ENCODE results near the gene C2CD4A. TPM values are rescaled to one million over a fixed set of nuclear protein-coding genes. Genes with fewer than 3 reads are reported as not detected.
A peak's percentile ranks its signal among the peaks of the same experiment; 100 is the strongest.

C2CD4A gene
- total RNA-seq, 3 donors from 2014 or later (not counting 1 experiment from before 2014, with no cell fraction given): not detected

DNA sequence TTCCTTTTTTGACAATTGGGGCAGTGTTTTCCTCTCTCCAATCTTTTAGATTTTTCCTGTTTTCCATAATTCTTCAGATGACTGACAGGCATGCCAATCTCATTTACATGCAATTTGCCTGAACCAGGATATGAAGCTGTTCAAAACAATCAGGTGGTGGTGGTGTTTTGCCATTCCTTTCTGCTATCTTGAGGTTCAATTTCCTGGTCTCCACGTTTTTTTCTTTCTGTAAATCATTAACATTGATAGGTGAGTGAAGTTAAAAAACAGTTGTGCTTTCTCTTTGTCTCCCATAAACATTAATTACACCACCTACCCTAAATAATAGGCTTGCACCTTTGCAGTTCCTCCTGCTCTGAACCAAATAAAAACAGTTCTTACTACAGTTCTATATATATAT lies 49.1 kb downstream of the C2CD4A start:
- intact Hi-C loops (cut with micrococcal nuclease): no loop called here
- Mint-ChIP-seq H3K36me3 (no peaks in the 10 kb centered on the region), H3K4me3 (no peak overlapping the region), H3K4me1 (peaks cover 0 to 5% of the 10 kb centered on the region in 2 donors), H3K27ac (no peak overlapping the region), H3K27me3 (ENCODE audit: low read depth in 2 of 2) (peaks cover 14 to 15% of the 10 kb centered on the region in 2 donors), H3K9me3 (no peaks in the 10 kb centered on the region)
- WGBS (ENCODE audit: insufficient coverage): no CpG with 5 or more reads among the region's 1 CpG
- H3K27ac ChIP-seq (ENCODE audit: low read length): no peak overlapping the region
- TF ChIP-seq, protein P1, sequence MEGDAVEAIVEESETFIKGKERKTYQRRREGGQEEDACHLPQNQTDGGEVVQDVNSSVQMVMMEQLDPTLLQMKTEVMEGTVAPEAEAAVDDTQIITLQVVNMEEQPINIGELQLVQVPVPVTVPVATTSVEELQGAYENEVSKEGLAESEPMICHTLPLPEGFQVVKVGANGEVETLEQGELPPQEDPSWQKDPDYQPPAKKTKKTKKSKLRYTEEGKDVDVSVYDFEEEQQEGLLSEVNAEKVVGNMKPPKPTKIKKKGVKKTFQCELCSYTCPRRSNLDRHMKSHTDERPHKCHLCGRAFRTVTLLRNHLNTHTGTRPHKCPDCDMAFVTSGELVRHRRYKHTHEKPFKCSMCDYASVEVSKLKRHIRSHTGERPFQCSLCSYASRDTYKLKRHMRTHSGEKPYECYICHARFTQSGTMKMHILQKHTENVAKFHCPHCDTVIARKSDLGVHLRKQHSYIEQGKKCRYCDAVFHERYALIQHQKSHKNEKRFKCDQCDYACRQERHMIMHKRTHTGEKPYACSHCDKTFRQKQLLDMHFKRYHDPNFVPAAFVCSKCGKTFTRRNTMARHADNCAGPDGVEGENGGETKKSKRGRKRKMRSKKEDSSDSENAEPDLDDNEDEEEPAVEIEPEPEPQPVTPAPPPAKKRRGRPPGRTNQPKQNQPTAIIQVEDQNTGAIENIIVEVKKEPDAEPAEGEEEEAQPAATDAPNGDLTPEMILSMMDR (IDR thresholded peaks at IDR 0.05): no peak
- no peak overlapping the region for H3K4me3 ChIP-seq (ENCODE audit: low read length)
- ATAC-seq (no peak), DNase-seq (no peak)
- no peaks in the 10 kb centered on the region for H3K9me3 ChIP-seq (ENCODE audit: control insufficient read depth, insufficient read depth, low read length)
- H3K27me3 ChIP-seq (ENCODE audit: control insufficient read depth, insufficient read depth, low read length): no peaks in the 10 kb centered on the region
- no peaks in the 10 kb centered on the region for H3K4me1 ChIP-seq (ENCODE audit: control insufficient read depth, insufficient read depth, low read length)
- no peaks in the 10 kb centered on the region for H3K36me3 ChIP-seq (ENCODE audit: control insufficient read depth, insufficient read depth, low read length)

DNA sequence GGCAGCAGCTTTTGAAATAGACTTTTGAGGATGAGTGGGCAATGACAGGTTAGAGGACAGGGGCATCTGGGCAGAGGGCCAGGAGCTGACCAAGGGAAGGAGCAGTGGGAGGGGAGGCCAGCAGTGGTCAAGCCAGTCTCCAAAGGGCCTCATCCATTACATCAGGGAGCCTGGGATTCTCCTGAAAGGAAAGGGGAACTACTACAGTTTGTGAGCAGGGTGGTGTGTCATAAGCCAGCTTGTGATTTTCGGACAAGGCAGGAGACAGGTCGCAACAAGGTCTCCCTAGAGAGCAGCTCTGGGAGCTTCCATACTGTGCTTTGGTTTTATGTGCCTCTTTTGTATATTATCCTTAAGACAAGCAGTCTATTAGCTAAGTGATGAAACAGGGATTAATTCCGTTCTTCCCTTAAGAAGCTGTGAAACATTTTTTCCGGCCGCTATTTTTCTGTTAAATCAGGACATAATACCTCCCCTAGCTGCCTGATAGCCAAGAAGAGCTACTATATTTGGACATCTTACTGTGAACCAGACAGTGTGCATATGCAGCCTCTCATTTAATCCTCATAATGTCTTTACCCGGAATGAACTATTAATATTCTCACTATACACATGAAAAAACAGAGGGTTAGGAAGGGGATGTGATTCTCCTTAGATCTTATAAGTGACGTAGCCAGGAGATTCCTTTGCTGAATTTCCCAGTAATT lies 51.9 kb downstream of the C2CD4A start:
- no peak for DNase-seq
- 93% methylated on average over 5 of the region's 7 CpGs for WGBS (ENCODE audit: insufficient coverage)
- Histone ChIP-seq H3K9me3 (ENCODE audit: control insufficient read depth, insufficient read depth, low read length) (no peaks in the 10 kb centered on the region), H3K4me3 (ENCODE audit: low read length) (no peak overlapping the region), H3K27ac (ENCODE audit: low read length) (no peak overlapping the region), H3K27me3 (ENCODE audit: control insufficient read depth, insufficient read depth, low read length) (no peaks in the 10 kb centered on the region), H3K36me3 (ENCODE audit: control insufficient read depth, insufficient read depth, low read length) (no peaks in the 10 kb centered on the region), H3K4me1 (ENCODE audit: control insufficient read depth, insufficient read depth, low read length) (no peaks in the 10 kb centered on the region)
- TF ChIP-seq, protein P1 (IDR thresholded peaks at IDR 0.05): no peak
- Mint-ChIP-seq H3K27me3 (ENCODE audit: low read depth in 2 of 2) (peaks cover 0 to 3% of the 10 kb centered on the region in 2 donors), H3K27ac (no peak overlapping the region), H3K4me1 (peaks cover under 1 to 5% of the 10 kb centered on the region in 2 donors), H3K9me3 (no peaks in the 10 kb centered on the region), H3K36me3 (no peaks in the 10 kb centered on the region), H3K4me3 (no peak overlapping the region)
- intact Hi-C loops (cut with micrococcal nuclease): no loop called here
- no peak for ATAC-seq

DNA sequence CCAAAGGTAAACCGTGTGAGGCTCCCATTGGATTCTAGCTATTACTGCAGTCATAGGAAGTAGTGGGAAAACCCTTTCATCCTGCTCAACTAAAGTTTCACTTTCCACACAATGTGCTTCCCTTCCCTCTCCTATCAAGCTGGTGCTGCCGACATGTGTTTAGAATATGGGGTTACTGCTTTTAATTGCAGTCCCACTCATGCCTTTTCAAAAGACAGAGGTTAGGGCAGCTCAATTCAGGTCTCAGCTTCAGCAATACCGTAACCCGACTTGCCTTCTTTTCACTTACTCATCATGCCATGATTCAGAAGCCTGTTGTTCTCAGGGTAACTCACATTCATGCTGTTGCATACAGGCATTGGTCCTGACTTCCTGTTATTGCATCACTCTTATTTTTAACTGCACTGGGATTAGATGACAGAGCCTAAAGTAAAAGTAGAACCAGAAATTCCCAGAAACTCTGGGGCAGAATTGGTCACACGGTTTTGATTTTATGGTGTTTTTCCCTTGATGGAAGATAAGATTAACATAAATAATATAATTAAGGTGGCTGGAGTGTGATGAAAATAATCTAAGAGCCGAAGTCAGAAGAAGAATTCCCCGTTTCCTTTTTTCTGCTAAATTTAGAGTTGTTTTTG lies 52.6 kb downstream of the C2CD4A start:
- Histone ChIP-seq H3K4me1 (ENCODE audit: control insufficient read depth, insufficient read depth, low read length) (no peaks in the 10 kb centered on the region), H3K4me3 (ENCODE audit: low read length) (no peak overlapping the region), H3K27ac (ENCODE audit: low read length) (no peak overlapping the region), H3K36me3 (ENCODE audit: control insufficient read depth, insufficient read depth, low read length) (no peaks in the 10 kb centered on the region), H3K27me3 (ENCODE audit: control insufficient read depth, insufficient read depth, low read length) (no peaks in the 10 kb centered on the region), H3K9me3 (ENCODE audit: control insufficient read depth, insufficient read depth, low read length) (no peaks in the 10 kb centered on the region)
- Mint-ChIP-seq H3K27me3 (ENCODE audit: low read depth in 2 of 2) (peaks cover 0 to 3% of the 10 kb centered on the region in 2 donors), H3K4me3 (no peak overlapping the region), H3K36me3 (no peaks in the 10 kb centered on the region), H3K9me3 (no peaks in the 10 kb centered on the region), H3K27ac (peak overlapping the region in 1 of 2 donors; percentile 39), H3K4me1 (peaks cover 7 to 10% of the 10 kb centered on the region in 2 donors)
- WGBS (ENCODE audit: insufficient coverage): 6% methylated on average over 3 of the region's 7 CpGs
- TF ChIP-seq, protein P1 (IDR thresholded peaks at IDR 0.05): no peak
- ATAC-seq: peak in 1 of 3 donors; percentile 40
- peak in 1 of 2 donors; percentile 51 for DNase-seq
- intact Hi-C loops (cut with micrococcal nuclease): no loop called here
